ENCODE measurements around the gene MPRIP.

DNA sequence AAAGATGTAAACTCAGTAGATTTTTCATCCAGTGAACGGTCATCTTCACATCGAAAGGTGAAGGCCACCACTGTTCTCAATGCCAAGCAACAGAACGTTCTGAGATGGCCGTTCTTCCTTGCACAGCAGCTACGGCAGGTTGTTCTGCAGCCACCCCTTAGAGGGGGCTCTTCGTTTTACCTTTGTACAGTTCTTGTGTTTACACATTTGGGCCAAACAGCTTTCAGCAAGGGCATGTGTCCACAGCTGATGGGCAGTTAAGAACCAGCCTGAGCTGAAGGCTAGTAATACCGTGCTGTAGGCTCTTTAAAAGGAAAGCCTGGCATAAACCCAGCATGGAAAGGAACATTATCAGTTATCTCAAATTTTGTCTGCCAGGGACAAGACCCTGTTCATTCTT lies 147.9 kb downstream of the MPRIP start:
- TF ChIP-seq, protein P1, sequence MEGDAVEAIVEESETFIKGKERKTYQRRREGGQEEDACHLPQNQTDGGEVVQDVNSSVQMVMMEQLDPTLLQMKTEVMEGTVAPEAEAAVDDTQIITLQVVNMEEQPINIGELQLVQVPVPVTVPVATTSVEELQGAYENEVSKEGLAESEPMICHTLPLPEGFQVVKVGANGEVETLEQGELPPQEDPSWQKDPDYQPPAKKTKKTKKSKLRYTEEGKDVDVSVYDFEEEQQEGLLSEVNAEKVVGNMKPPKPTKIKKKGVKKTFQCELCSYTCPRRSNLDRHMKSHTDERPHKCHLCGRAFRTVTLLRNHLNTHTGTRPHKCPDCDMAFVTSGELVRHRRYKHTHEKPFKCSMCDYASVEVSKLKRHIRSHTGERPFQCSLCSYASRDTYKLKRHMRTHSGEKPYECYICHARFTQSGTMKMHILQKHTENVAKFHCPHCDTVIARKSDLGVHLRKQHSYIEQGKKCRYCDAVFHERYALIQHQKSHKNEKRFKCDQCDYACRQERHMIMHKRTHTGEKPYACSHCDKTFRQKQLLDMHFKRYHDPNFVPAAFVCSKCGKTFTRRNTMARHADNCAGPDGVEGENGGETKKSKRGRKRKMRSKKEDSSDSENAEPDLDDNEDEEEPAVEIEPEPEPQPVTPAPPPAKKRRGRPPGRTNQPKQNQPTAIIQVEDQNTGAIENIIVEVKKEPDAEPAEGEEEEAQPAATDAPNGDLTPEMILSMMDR (IDR thresholded peaks at IDR 0.05; ENCODE audit: borderline replicate concordance, extremely low read depth, low read length, poor library complexity, severe bottlenecking): no peak
- TF ChIP-seq EZH2 (IDR thresholded peaks at IDR 0.05; ENCODE audit: borderline replicate concordance, low read depth, low read length, severe bottlenecking): no peak

Measured in DND-41 (cell line).